HepG2 (cell line): Measurements from ENCODE around the gene MVP. TPM values are rescaled to one million over a fixed set of nuclear protein-coding genes. Genes with fewer than 3 reads are reported as not detected.

Experiments used
- ARNT2 ChIP-seq: sonication (generic); formaldehyde crosslinking; IDR thresholded peaks from 2 replicates; pipeline ENCODE4 v1.8.0; 2022; ENCODE audit warnings: mild to moderate bottlenecking, low read depth, missing genetic modification reagents, moderate library complexity
- ATF5 ChIP-seq: sonication (generic); formaldehyde crosslinking; IDR thresholded peaks from 2 replicates; pipeline ENCODE4 v1.4.0; 2020; ENCODE audit warnings: mild to moderate bottlenecking, low read depth, missing genetic modification reagents
- FOXJ3 ChIP-seq: sonication (generic); formaldehyde crosslinking; IDR thresholded peaks from 2 replicates; pipeline ENCODE4 v1.4.0; 2020; ENCODE audit warnings: missing genetic modification reagents, mild to moderate bottlenecking, borderline replicate concordance
- FOXP4 ChIP-seq: sonication (generic); formaldehyde crosslinking; IDR thresholded peaks from 2 replicates; pipeline ENCODE4 v1.4.0; 2020; ENCODE audit warnings: missing genetic modification reagents
- HOXA9 ChIP-seq: sonication (generic); formaldehyde crosslinking; IDR thresholded peaks from 2 replicates; pipeline ENCODE4 v1.8.1; 2022; ENCODE audit warnings: missing genetic modification reagents, mild to moderate bottlenecking, moderate library complexity, borderline replicate concordance
- KLF6 ChIP-seq: IDR thresholded peaks from 2 replicates; pipeline ENCODE4 v1.8.0; 2016; ENCODE audit warnings: missing biosample characterization, missing genetic modification reagents
- MAFF ChIP-seq: IDR thresholded peaks from 2 replicates; pipeline ENCODE4 v1.6.1; 2011; ENCODE audit warnings: low read depth, low read length, improper control_type of control experiment
- MATR3 ChIP-seq: sonication (generic); formaldehyde crosslinking; IDR thresholded peaks from 2 replicates; pipeline ENCODE4 v1.4.0; 2020; ENCODE audit warnings: missing genetic modification reagents
- PAXIP1 ChIP-seq: sonication (generic); formaldehyde crosslinking; conservative IDR thresholded peaks from 2 replicates; pipeline ENCODE4 v1.4.0; 2020; ENCODE audit warnings: mild to moderate bottlenecking, missing genetic modification reagents, moderate library complexity
- PHF8 ChIP-seq: sonication (generic); formaldehyde crosslinking; IDR thresholded peaks from 2 replicates; pipeline ENCODE4 v1.5.0; 2020; ENCODE audit warnings: missing genetic modification reagents
- SNAPC2 ChIP-seq: sonication (generic); formaldehyde crosslinking; IDR thresholded peaks from 2 replicates; pipeline ENCODE4 v1.8.1; 2022; ENCODE audit warnings: mild to moderate bottlenecking, missing genetic modification reagents
- SOX6 ChIP-seq, 2 experiments: fragments of 450-650 bp in 1 of 2; sonication (generic) in 1 of 2; formaldehyde crosslinking in 1 of 2; IDR thresholded peaks; 2 replicates each; pipeline versions ENCODE4 v1.4.0 to v1.6.1; 2017 to 2020; ENCODE audit warnings: antibody characterized with exemption in 1 of 2, mild to moderate bottlenecking in 1 of 2, missing genetic modification reagents in 1 of 2
- THYN1 ChIP-seq: sonication (generic); formaldehyde crosslinking; IDR thresholded peaks from 2 replicates; pipeline ENCODE4 v1.8.1; 2023; ENCODE audit warnings: low read depth, mild to moderate bottlenecking, moderate library complexity, missing genetic modification reagents, borderline replicate concordance
- TMF1 ChIP-seq: sonication (generic); formaldehyde crosslinking; IDR thresholded peaks from 2 replicates; pipeline ENCODE4 v1.8.1; 2022; ENCODE audit warnings: low read depth, missing genetic modification reagents
- ZBTB4 ChIP-seq: sonication (generic); formaldehyde crosslinking; IDR thresholded peaks from 2 replicates; pipeline ENCODE4 v1.4.0; 2020; ENCODE audit warnings: missing genetic modification reagents, mild to moderate bottlenecking, borderline replicate concordance
- ZNF207 ChIP-seq: fragments of 450-650 bp; IDR thresholded peaks from 2 replicates; pipeline ENCODE4 v1.6.1; 2016; ENCODE audit warnings: antibody characterized with exemption, borderline replicate concordance
- ZNF230 ChIP-seq: sonication (generic); formaldehyde crosslinking; IDR thresholded peaks from 2 replicates; pipeline ENCODE4 v1.4.0; 2020; ENCODE audit warnings: mild to moderate bottlenecking, missing genetic modification reagents
- ZNF431 ChIP-seq: sonication (generic); formaldehyde crosslinking; IDR thresholded peaks from 2 replicates; pipeline ENCODE4 v1.9.0; 2022; ENCODE audit warnings: missing genetic modification reagents, low read depth, mild to moderate bottlenecking, borderline replicate concordance
- ZNF83 ChIP-seq: sonication (generic); formaldehyde crosslinking; IDR thresholded peaks from 2 replicates; pipeline ENCODE4 v1.4.0; 2020; ENCODE audit warnings: missing genetic modification reagents, mild to moderate bottlenecking, borderline replicate concordance
- polyA plus RNA-seq, 8 experiments: library from polyadenylated mRNA; depleted of rRNA in 3 of 8; stranded (reverse) in 7 of 8; unstranded in 1 of 8; fragments of >200 nt; fragmentation: Illumina TruSeq in 4 of 8; extraction: Trizol in 4 of 8; gene quantifications; 2 replicates each; pipeline versions ENCODE4 v1.2.1 to v1.2.3, GENCODE V29; 2011 to 2016; ENCODE audit warnings: low read depth in 4 of 8, missing spikeins in 1 of 8, mixed read lengths in 1 of 8; ENCODE audit not compliant: insufficient read depth in 1 of 8
- total RNA-seq, 5 experiments: library from RNA; depleted of rRNA; stranded (reverse); fragments of >200 nt; fragmentation: Illumina TruSeq; extraction: Trizol; gene quantifications; 2 replicates each; pipeline ENCODE4 v1.2.3, GENCODE V29; 2016; ENCODE audit warnings: low read depth in 1 of 5

Gene MVP
- total and polyA plus RNA-seq, 2 of the 13 experiments (the other 11 are each of a cell fraction or from before 2014, with no cell fraction given) = 22.9 to 43.5 TPM

- TF ChIP-seq FOXP4 (CRISPR knock-in tag) = peak; percentile 65
- no peak for TF ChIP-seq MATR3 (CRISPR knock-in tag)
- TF ChIP-seq SNAPC2 (CRISPR knock-in tag) = no peak
- TF ChIP-seq PAXIP1 (CRISPR knock-in tag) = peak; percentile 62
- TF ChIP-seq ZNF207 = no peak
- no peak for TF ChIP-seq FOXJ3 (CRISPR knock-in tag)
- peak; percentile 62; the same call in 1 of the 2 replicates for TF ChIP-seq PHF8
- TF ChIP-seq HOXA9 (CRISPR knock-in tag) = no peak
- TF ChIP-seq ZNF230 = no peak
- TF ChIP-seq KLF6 (CRISPR knock-in tag) = 0 out of 2 replicates have a peak, but pooled peaks have one; percentile 58
- TF ChIP-seq ZBTB4 = no peak
- peak; percentile 52; the same call in 1 of the 2 replicates for TF ChIP-seq ARNT2 (CRISPR knock-in tag)
- no peak for TF ChIP-seq SOX6 (IDR thresholded peaks at IDR 0.05)
- TF ChIP-seq SOX6 (CRISPR knock-in tag; IDR thresholded peaks at IDR 0.05) = 0 out of 2 replicates have a peak, but pooled peaks have one; percentile 65
- TF ChIP-seq ZNF431 (CRISPR knock-in tag) = no peak
- no peak; the same call in 1 of the 2 replicates for TF ChIP-seq ZNF83
- no peak for TF ChIP-seq THYN1 (CRISPR knock-in tag)
- TF ChIP-seq ATF5 = no peak
- no peak for TF ChIP-seq TMF1 (CRISPR knock-in tag)
- no peak for TF ChIP-seq MAFF
Observed at GRCh38 chr16:29811170-29811895, 8.9 kb upstream of the MVP start (continued).
